ENCODE results near the gene SQOR.

The SQOR gene

GRCh38 chr15:45702041-45702440 is 67.2 kb downstream of the SQOR start:
- no peak overlapping the region for H3K27ac Mint-ChIP-seq
- no peak overlapping the region for H3K4me3 Mint-ChIP-seq
- H3K36me3 Mint-ChIP-seq, result no peaks in the 10 kb centered on the region
- H3K4me1 Mint-ChIP-seq (ENCODE audit: low read depth), result peaks cover 10% of the 10 kb centered on the region
- peaks cover 2% of the 10 kb centered on the region for H3K27me3 Mint-ChIP-seq
- no peaks in the 10 kb centered on the region for H3K9me3 Mint-ChIP-seq (ENCODE audit: low read depth)

GRCh38 chr15:45703670-45704328 is 69.0 kb downstream of the SQOR start:
- Mint-ChIP-seq H3K27ac (no peak overlapping the region), H3K4me3 (peak overlapping the region; percentile 90), H3K9me3 (ENCODE audit: low read depth) (no peaks in the 10 kb centered on the region), H3K4me1 (ENCODE audit: low read depth) (peaks cover 10% of the 10 kb centered on the region), H3K36me3 (no peaks in the 10 kb centered on the region), H3K27me3 (peaks cover 2% of the 10 kb centered on the region)

GRCh38 chr15:45704329-45705249 is 69.8 kb downstream of the SQOR start:
- H3K27me3 Mint-ChIP-seq, result peaks cover 2% of the 10 kb centered on the region
- no peaks in the 10 kb centered on the region for H3K9me3 Mint-ChIP-seq (ENCODE audit: low read depth)
- no peak overlapping the region for H3K27ac Mint-ChIP-seq
- H3K4me1 Mint-ChIP-seq (ENCODE audit: low read depth), result peaks cover 10% of the 10 kb centered on the region
- peak overlapping the region; percentile 90 for H3K4me3 Mint-ChIP-seq
- H3K36me3 Mint-ChIP-seq, result no peaks in the 10 kb centered on the region

- peak overlapping the region; percentile 90 for H3K4me3 Mint-ChIP-seq
- peaks cover 10% of the 10 kb centered on the region for H3K4me1 Mint-ChIP-seq (ENCODE audit: low read depth)
- H3K36me3 Mint-ChIP-seq, result no peaks in the 10 kb centered on the region
- no peak overlapping the region for H3K27ac Mint-ChIP-seq
- peaks cover 2% of the 10 kb centered on the region for H3K27me3 Mint-ChIP-seq
- H3K9me3 Mint-ChIP-seq (ENCODE audit: low read depth), result no peaks in the 10 kb centered on the region
Observed at GRCh38 chr15:45705510-45706473, 71.0 kb downstream of the SQOR start.

GRCh38 chr15:45710657-45711056 is 75.8 kb downstream of the SQOR start:
- Mint-ChIP-seq H3K9me3 (ENCODE audit: low read depth) (no peaks in the 10 kb centered on the region), H3K36me3 (no peaks in the 10 kb centered on the region), H3K27me3 (peaks cover 8% of the 10 kb centered on the region), H3K4me1 (ENCODE audit: low read depth) (peaks cover 3% of the 10 kb centered on the region), H3K27ac (no peak overlapping the region), H3K4me3 (no peak overlapping the region)

GRCh38 chr15:45714590-45715488 is 80.0 kb downstream of the SQOR start:
- no peaks in the 10 kb centered on the region for H3K9me3 Mint-ChIP-seq (ENCODE audit: low read depth)
- H3K27me3 Mint-ChIP-seq, result peaks cover 11% of the 10 kb centered on the region
- no peak overlapping the region for H3K27ac Mint-ChIP-seq
- H3K4me3 Mint-ChIP-seq, result no peak overlapping the region
- H3K36me3 Mint-ChIP-seq, result no peaks in the 10 kb centered on the region
- H3K4me1 Mint-ChIP-seq (ENCODE audit: low read depth), result no peaks in the 10 kb centered on the region

- H3K9me3 Mint-ChIP-seq (ENCODE audit: low read depth), result no peaks in the 10 kb centered on the region
- no peak overlapping the region for H3K4me3 Mint-ChIP-seq
Observed at GRCh38 chr15:45715528-45715927, 80.7 kb downstream of the SQOR start.

GRCh38 chr15:45719490-45719889 is 84.7 kb downstream of the SQOR start:
- Mint-ChIP-seq H3K9me3 (ENCODE audit: low read depth) (no peaks in the 10 kb centered on the region), H3K4me3 (no peak overlapping the region), H3K27ac (no peak overlapping the region), H3K27me3 (peaks cover 10% of the 10 kb centered on the region), H3K4me1 (ENCODE audit: low read depth) (no peaks in the 10 kb centered on the region), H3K36me3 (no peaks in the 10 kb centered on the region)

More at GRCh38 chr15:45715528-45715927, 80.7 kb downstream of the SQOR start:
- no peaks in the 10 kb centered on the region for H3K36me3 Mint-ChIP-seq
- no peak overlapping the region for H3K27ac Mint-ChIP-seq
- H3K4me1 Mint-ChIP-seq (ENCODE audit: low read depth), result no peaks in the 10 kb centered on the region
- H3K27me3 Mint-ChIP-seq, result peaks cover 11% of the 10 kb centered on the region

- peaks cover 10% of the 10 kb centered on the region for H3K27me3 Mint-ChIP-seq
- H3K4me3 Mint-ChIP-seq, result no peak overlapping the region
- H3K36me3 Mint-ChIP-seq, result no peaks in the 10 kb centered on the region
- H3K4me1 Mint-ChIP-seq (ENCODE audit: low read depth), result no peaks in the 10 kb centered on the region
- H3K9me3 Mint-ChIP-seq (ENCODE audit: low read depth), result no peaks in the 10 kb centered on the region
- H3K27ac Mint-ChIP-seq, result no peak overlapping the region
Observed at GRCh38 chr15:45720183-45720582, 85.4 kb downstream of the SQOR start.

GRCh38 chr15:45728641-45729040 is 93.8 kb downstream of the SQOR start:
- no peak overlapping the region for H3K27ac Mint-ChIP-seq
- no peaks in the 10 kb centered on the region for H3K36me3 Mint-ChIP-seq
- no peak overlapping the region for H3K4me3 Mint-ChIP-seq
- peaks cover 4% of the 10 kb centered on the region for H3K27me3 Mint-ChIP-seq
- no peaks in the 10 kb centered on the region for H3K4me1 Mint-ChIP-seq (ENCODE audit: low read depth)
- no peaks in the 10 kb centered on the region for H3K9me3 Mint-ChIP-seq (ENCODE audit: low read depth)

- Mint-ChIP-seq H3K4me3 (no peak overlapping the region), H3K4me1 (ENCODE audit: low read depth) (no peaks in the 10 kb centered on the region), H3K9me3 (ENCODE audit: low read depth) (no peaks in the 10 kb centered on the region), H3K27ac (no peak overlapping the region), H3K27me3 (peaks cover 7% of the 10 kb centered on the region), H3K36me3 (no peaks in the 10 kb centered on the region)
Observed at GRCh38 chr15:45729141-45729540, 94.3 kb downstream of the SQOR start.

GRCh38 chr15:45731343-45731742 is 96.5 kb downstream of the SQOR start:
- Mint-ChIP-seq H3K4me1 (ENCODE audit: low read depth) (no peaks in the 10 kb centered on the region), H3K27ac (no peak overlapping the region), H3K36me3 (no peaks in the 10 kb centered on the region), H3K4me3 (no peak overlapping the region), H3K27me3 (peaks cover 7% of the 10 kb centered on the region), H3K9me3 (ENCODE audit: low read depth) (no peaks in the 10 kb centered on the region)

GRCh38 chr15:45732662-45733061 is 97.8 kb downstream of the SQOR start:
- no peak overlapping the region for H3K27ac Mint-ChIP-seq
- H3K4me1 Mint-ChIP-seq (ENCODE audit: low read depth), result no peaks in the 10 kb centered on the region
- peaks cover 7% of the 10 kb centered on the region for H3K27me3 Mint-ChIP-seq
- no peak overlapping the region for H3K4me3 Mint-ChIP-seq
- H3K9me3 Mint-ChIP-seq (ENCODE audit: low read depth), result no peaks in the 10 kb centered on the region
- no peaks in the 10 kb centered on the region for H3K36me3 Mint-ChIP-seq

- Mint-ChIP-seq H3K9me3 (ENCODE audit: low read depth) (no peaks in the 10 kb centered on the region), H3K4me1 (ENCODE audit: low read depth) (no peaks in the 10 kb centered on the region), H3K27me3 (peaks cover 5% of the 10 kb centered on the region), H3K36me3 (no peaks in the 10 kb centered on the region), H3K27ac (no peak overlapping the region), H3K4me3 (no peak overlapping the region)
Observed at GRCh38 chr15:45734260-45734711, 99.5 kb downstream of the SQOR start.

Data from activated naive CD8-positive, alpha-beta T cell (primary cell).